Stimulated activated CD4-positive, alpha-beta T cell treated with anti-CD3 and anti-CD28 coated beads, Interleukin-4, amount 100 ng/mL, for 1 hour (primary cell): ENCODE results near the gene LBR.
A peak's percentile ranks its signal among the peaks of the same experiment; 100 is the strongest.

Experiments used
- DNase-seq: peaks from one replicate; pipeline ENCODE4 v3.0.0-alpha.2; 2020

The LBR gene

GRCh38 chr1:225442123-225442505 lies 14.3 kb upstream of the LBR start:
- DNase-seq: no peak

DNA sequence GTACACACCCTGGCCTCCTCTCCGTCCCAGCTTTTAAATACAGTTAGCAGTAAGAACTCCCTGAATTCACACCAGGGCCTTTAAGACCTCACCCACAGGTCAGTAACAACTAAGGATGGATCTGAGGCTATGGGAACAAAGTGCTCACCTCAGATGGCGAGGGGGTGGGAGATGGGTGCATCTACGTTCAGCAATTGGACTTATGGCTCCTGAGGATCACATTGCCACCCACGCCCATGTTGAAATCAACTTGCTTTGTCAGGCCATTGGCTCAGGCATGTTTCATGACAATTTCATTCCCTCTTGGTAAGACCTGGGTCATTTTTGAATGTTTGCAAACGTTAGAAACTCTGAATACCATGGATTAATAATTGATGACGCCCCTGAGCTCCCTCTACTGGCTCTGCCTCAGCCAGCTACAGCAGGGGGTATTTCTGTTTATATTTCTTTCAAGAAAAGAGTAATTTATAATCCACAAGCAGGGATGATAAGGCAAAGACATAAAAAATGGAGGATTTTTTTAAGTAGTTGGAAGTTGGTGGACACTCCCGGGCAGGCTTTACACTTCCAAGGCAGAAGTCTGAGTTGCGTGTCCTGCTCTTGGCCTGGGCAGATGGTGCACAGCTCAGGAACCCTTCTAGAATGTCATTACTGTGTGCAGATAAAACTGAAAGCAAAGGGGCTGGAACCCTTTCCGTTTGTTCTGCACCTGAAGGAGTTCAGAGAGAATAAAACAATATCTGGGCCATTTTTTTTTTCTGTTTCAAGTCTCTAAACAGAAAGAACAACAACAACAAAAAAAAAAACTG lies 13.7 kb upstream of the LBR start:
- DNase-seq: no peak

GRCh38 chr1:225440380-225441221 lies 12.8 kb upstream of the LBR start:
- no peak for DNase-seq

DNA sequence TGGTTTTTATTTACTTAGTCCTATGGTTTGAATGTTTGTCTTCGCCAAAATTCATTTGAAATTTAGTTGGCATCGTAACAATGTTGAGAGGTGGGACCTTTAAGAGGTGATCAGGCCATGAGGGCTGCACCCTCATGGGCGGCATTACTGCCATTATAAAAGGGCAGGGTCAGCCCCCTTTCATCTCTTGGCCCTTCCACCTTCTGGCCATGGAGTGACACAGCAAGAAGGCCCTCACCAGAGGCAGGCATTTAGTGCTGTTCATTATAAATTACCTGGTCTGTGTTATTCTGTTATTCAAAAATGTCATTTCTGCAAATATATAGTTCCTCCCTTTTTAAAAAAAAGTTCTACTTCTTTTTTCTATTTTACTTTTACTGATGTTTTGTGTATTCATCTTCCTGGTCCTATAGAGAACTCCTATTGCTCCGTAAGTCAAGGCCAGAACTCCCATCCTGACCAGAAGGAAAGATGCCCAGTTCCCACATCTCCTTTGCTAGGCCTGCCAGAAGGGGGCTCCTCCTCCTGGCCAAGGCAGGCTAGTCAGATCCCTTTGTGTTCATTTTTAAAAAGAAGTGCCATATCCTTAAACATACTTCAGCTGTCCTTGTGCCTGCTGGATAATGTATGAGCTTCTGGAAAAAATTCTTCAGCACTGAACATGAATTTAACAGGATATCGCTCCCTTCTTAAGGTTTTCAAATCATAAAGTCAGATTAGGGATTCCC lies 10.0 kb upstream of the LBR start:
- DNase-seq: no peak

DNA sequence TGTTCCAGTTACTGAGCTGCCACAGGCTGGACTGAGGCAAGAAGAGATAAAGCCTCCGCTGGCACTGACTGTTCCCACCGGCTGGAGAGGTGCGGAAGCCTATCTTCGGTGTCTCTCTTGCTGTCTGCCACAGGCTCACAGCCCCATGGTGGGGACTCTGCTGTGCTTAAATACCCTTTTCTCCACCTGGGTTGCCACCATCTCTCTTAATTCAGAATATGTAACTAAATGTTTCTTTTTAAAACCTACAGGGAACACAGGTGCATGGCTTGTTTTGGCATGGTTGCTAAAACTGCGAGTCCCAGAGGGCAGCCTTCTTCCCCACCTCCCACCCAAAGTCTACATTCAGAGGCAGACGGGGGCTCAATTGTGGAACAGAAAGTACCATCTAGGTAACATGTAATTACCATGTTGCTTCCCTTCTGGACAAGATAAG lies 8.1 kb upstream of the LBR start:
- DNase-seq: no peak

GRCh38 chr1:225435487-225435886 lies 7.6 kb upstream of the LBR start:
- DNase-seq: no peak

DNA sequence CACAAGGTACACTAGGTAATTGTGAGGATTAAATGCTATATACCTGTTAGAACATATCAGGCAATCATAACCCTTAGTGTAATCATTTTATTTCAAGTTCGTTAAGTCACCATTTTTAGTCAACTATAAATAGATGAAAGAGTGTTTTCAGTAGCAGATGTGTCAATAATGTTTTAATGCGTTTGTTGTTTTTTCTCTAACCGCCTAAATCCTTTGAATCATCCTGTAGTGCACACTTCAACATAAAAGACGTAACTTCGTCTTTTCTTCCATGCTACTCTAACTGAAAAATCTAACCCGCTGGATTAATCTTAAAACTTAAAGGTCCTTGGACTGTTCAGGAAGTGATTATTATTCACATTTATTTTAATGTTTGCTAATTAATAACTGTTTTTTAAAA lies 7.2 kb upstream of the LBR start:
- DNase-seq: no peak

- no peak for DNase-seq
Measured at GRCh38 chr1:225434046-225434445, 6.2 kb upstream of the LBR start.

GRCh38 chr1:225431081-225431863 lies 3.4 kb upstream of the LBR start:
- no peak for DNase-seq

DNA sequence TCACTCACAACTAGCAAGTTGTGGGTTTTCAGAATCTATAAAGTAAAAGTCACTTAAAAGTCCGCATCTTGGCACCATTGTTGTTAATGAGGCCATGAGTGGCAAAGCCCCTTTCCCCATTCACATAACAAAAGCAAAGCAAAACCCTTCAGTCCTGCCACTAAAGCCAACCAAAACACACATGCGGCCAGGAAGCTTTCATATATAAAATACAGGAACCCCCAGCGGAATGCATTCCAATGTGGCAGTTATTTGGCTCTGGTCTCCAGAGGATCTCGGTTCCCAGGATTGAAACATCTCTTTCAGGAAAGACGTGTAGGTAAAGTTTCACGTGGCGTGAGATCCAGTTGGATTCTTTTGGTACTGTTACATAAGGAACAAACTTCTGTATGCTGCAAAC lies 2.5 kb upstream of the LBR start:
- no peak for DNase-seq

GRCh38 chr1:225428881-225429455 lies 1.1 kb upstream of the LBR start:
- DNase-seq: no peak

DNA sequence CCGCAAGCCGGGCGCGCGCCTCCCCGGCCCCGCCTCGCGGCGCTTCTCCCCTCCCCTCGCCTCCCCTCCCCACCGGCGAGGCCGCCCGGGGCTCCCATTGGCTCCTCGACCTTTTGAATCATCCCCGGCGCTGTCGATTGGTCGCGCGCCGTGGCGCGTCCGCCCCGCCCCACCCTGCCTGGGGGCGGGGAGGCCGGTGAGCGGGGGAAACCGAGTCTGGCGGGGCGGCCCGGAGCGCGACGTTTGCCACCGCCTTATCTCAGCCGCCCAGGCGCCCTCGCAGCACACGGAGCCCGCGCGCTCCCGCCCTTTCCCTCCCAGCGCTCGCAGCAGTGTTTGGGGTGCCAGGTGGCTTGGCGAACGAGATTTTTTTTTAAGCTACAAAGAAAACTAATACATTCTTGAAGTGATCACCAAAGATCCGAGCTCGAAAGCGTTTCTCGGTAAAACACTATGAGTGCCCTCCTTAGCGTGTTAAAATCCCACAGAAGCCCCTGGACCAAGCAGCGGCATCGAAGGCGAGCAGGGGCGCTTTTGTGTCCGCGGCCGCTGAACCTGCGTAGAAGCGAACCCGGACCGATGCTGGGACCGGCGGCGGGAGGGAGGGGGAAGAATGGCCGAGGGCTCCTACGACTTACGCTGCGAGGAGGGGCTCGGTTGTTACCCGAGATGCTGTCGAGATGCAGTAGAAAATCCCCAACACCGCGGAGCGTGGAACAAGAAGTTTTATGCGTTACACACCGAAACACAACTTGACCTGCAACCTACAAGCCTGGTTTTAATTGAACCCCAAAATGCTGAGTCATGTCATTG lies 436 bp upstream of the LBR start:
- DNase-seq: peak; percentile 89

- DNase-seq: peak; percentile 28
Measured at GRCh38 chr1:225426395-225427234, 1.2 kb downstream of the LBR start.

- DNase-seq: no peak
Measured at GRCh38 chr1:225425201-225425786, 2.5 kb downstream of the LBR start.

- no peak for DNase-seq
Measured at GRCh38 chr1:225424562-225425200, 3.2 kb downstream of the LBR start.

GRCh38 chr1:225423518-225423855 lies 4.4 kb downstream of the LBR start:
- DNase-seq: no peak

- no peak for DNase-seq
Measured at GRCh38 chr1:225422795-225423517, 4.9 kb downstream of the LBR start.

- DNase-seq: no peak
Measured at GRCh38 chr1:225422031-225422605, 5.7 kb downstream of the LBR start.

DNA sequence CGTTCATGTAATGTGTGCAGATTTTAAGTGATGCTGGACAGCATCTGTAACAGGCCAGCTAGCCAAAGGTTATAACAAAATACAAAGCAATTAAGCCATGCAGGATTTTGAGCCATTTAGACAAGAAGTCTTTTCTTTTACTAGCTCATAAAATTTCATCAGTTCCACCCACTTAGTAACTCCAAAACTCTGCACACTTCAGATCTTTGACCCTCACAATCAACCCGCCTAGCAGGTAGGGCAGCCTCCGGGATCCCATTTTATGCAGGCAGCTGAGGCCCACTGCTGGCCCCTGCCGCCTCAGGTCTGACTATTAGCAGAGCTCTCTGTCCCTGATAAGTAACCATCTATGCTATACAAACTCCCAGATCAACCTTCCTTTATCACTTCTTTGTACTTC lies 9.2 kb downstream of the LBR start:
- DNase-seq: no peak
